ENCODE measurements around the gene OR10D3. TPM values are rescaled to one million over a fixed set of nuclear protein-coding genes. Genes with fewer than 3 reads are reported as not detected.
"Not testable (repeated sequence)": the region's sequence is repeated elsewhere in the genome, so short reads cannot be mapped to it uniquely, and the experiment has no call there.

The OR10D3 gene
- total and polyA plus RNA-seq, 9 donors, result under 0.01 to 0.05 TPM; not detected in 7

- DNase-seq; H3K27ac ChIP-seq (ENCODE audit: low read length); H3K4me1 ChIP-seq (ENCODE audit: control insufficient read depth, insufficient read depth, low read length); H3K9me3 ChIP-seq (replicated peaks; ENCODE audit: control insufficient read depth, low read depth, low read length); H3K4me3 ChIP-seq (ENCODE audit: low read length); H3K27me3 ChIP-seq (ENCODE audit: control insufficient read depth, insufficient read depth, low read length); H3K36me3 ChIP-seq (ENCODE audit: control insufficient read depth, insufficient read depth, low read length): not testable (repeated sequence)
- no CpG with 5 or more reads among the region's 12 CpGs for WGBS (ENCODE audit: insufficient coverage)
Observed at GRCh38 chr11:124170315-124170714, 12.8 kb upstream of the OR10D3 start.

- 87% methylated on average over 21 of the region's 40 CpGs for WGBS (ENCODE audit: insufficient coverage)
- Histone ChIP-seq H3K9me3 (replicated peaks; ENCODE audit: control insufficient read depth, low read depth, low read length) (no peaks in the 10 kb centered on the region), H3K4me1 (ENCODE audit: control insufficient read depth, insufficient read depth, low read length) (no peaks in the 10 kb centered on the region), H3K27ac (ENCODE audit: low read length) (no peak overlapping the region), H3K36me3 (ENCODE audit: control insufficient read depth, insufficient read depth, low read length) (no peaks in the 10 kb centered on the region), H3K4me3 (ENCODE audit: low read length) (no peak overlapping the region), H3K27me3 (ENCODE audit: control insufficient read depth, insufficient read depth, low read length) (no peaks in the 10 kb centered on the region)
- DNase-seq, result no peak
Observed at GRCh38 chr11:124170801-124171586, 12.2 kb upstream of the OR10D3 start.

- no peak overlapping the region for H3K4me3 ChIP-seq (ENCODE audit: low read length)
- 63% methylated on average over 2 of the region's 6 CpGs for WGBS (ENCODE audit: insufficient coverage)
- no peak overlapping the region for H3K27ac ChIP-seq (ENCODE audit: low read length)
- no peaks in the 10 kb centered on the region for H3K9me3 ChIP-seq (replicated peaks; ENCODE audit: control insufficient read depth, low read depth, low read length)
- peak; percentile 64 for DNase-seq
- H3K27me3 ChIP-seq (ENCODE audit: control insufficient read depth, insufficient read depth, low read length), result no peaks in the 10 kb centered on the region
- H3K36me3 ChIP-seq (ENCODE audit: control insufficient read depth, insufficient read depth, low read length), result no peaks in the 10 kb centered on the region
- H3K4me1 ChIP-seq (ENCODE audit: control insufficient read depth, insufficient read depth, low read length), result no peaks in the 10 kb centered on the region
Observed at GRCh38 chr11:124172101-124172500, 11.0 kb upstream of the OR10D3 start.

- no peaks in the 10 kb centered on the region for H3K4me1 ChIP-seq (ENCODE audit: control insufficient read depth, insufficient read depth, low read length)
- no peaks in the 10 kb centered on the region for H3K9me3 ChIP-seq (replicated peaks; ENCODE audit: control insufficient read depth, low read depth, low read length)
- no peaks in the 10 kb centered on the region for H3K36me3 ChIP-seq (ENCODE audit: control insufficient read depth, insufficient read depth, low read length)
- no peak overlapping the region for H3K4me3 ChIP-seq (ENCODE audit: low read length)
- no peak for DNase-seq
- no peaks in the 10 kb centered on the region for H3K27me3 ChIP-seq (ENCODE audit: control insufficient read depth, insufficient read depth, low read length)
- no CpG with 5 or more reads among the region's 1 CpG for WGBS (ENCODE audit: insufficient coverage)
- peak overlapping the region; percentile 33 for H3K27ac ChIP-seq (ENCODE audit: low read length)
Observed at GRCh38 chr11:124172599-124172998, 10.5 kb upstream of the OR10D3 start.

- DNase-seq, result peak; percentile 67
- Histone ChIP-seq H3K4me1 (ENCODE audit: control insufficient read depth, insufficient read depth, low read length) (no peaks in the 10 kb centered on the region), H3K9me3 (replicated peaks; ENCODE audit: control insufficient read depth, low read depth, low read length) (no peaks in the 10 kb centered on the region), H3K27ac (ENCODE audit: low read length) (peak overlapping the region; percentile 9), H3K27me3 (ENCODE audit: control insufficient read depth, insufficient read depth, low read length) (no peaks in the 10 kb centered on the region), H3K36me3 (ENCODE audit: control insufficient read depth, insufficient read depth, low read length) (no peaks in the 10 kb centered on the region), H3K4me3 (ENCODE audit: low read length) (no peak overlapping the region)
- no CpG with 5 or more reads among the region's 4 CpGs for WGBS (ENCODE audit: insufficient coverage)
Observed at GRCh38 chr11:124174001-124174583, 9.1 kb upstream of the OR10D3 start.

- no peaks in the 10 kb centered on the region for H3K36me3 ChIP-seq (ENCODE audit: control insufficient read depth, insufficient read depth, low read length)
- no peaks in the 10 kb centered on the region for H3K27me3 ChIP-seq (ENCODE audit: control insufficient read depth, insufficient read depth, low read length)
- no peak overlapping the region for H3K27ac ChIP-seq (ENCODE audit: low read length)
- WGBS (ENCODE audit: insufficient coverage), result no CpG with 5 or more reads among the region's 5 CpGs
- H3K9me3 ChIP-seq (replicated peaks; ENCODE audit: control insufficient read depth, low read depth, low read length), result peaks cover 3% of the 10 kb centered on the region
- no peaks in the 10 kb centered on the region for H3K4me1 ChIP-seq (ENCODE audit: control insufficient read depth, insufficient read depth, low read length)
- H3K4me3 ChIP-seq (ENCODE audit: low read length), result no peak overlapping the region
- no peak for DNase-seq
Observed at GRCh38 chr11:124176925-124177715, 6.0 kb upstream of the OR10D3 start.

GRCh38 chr11:124179310-124179709 is 3.8 kb upstream of the OR10D3 start:
- no CpG with 5 or more reads among the region's 1 CpG for WGBS (ENCODE audit: insufficient coverage)
- Histone ChIP-seq H3K4me3 (ENCODE audit: low read length) (no peak overlapping the region), H3K9me3 (replicated peaks; ENCODE audit: control insufficient read depth, low read depth, low read length) (peaks cover 3% of the 10 kb centered on the region), H3K36me3 (ENCODE audit: control insufficient read depth, insufficient read depth, low read length) (no peaks in the 10 kb centered on the region), H3K27me3 (ENCODE audit: control insufficient read depth, insufficient read depth, low read length) (no peaks in the 10 kb centered on the region), H3K27ac (ENCODE audit: low read length) (no peak overlapping the region), H3K4me1 (ENCODE audit: control insufficient read depth, insufficient read depth, low read length) (no peaks in the 10 kb centered on the region)
- no peak for DNase-seq

GRCh38 chr11:124190298-124191139 is 7.4 kb downstream of the OR10D3 start:
- Histone ChIP-seq H3K36me3 (ENCODE audit: control insufficient read depth, insufficient read depth, low read length) (no peaks in the 10 kb centered on the region), H3K27me3 (ENCODE audit: control insufficient read depth, insufficient read depth, low read length) (no peaks in the 10 kb centered on the region), H3K4me3 (ENCODE audit: low read length) (no peak overlapping the region), H3K4me1 (ENCODE audit: control insufficient read depth, insufficient read depth, low read length) (peaks cover 12% of the 10 kb centered on the region), H3K9me3 (replicated peaks; ENCODE audit: control insufficient read depth, low read depth, low read length) (no peaks in the 10 kb centered on the region), H3K27ac (ENCODE audit: low read length) (peak overlapping the region; percentile 25)
- WGBS (ENCODE audit: insufficient coverage), result 18% methylated on average over 2 of the region's 2 CpGs
- peak; percentile 83 for DNase-seq

GRCh38 chr11:124193221-124194010 is 10.3 kb downstream of the OR10D3 start:
- H3K4me3 ChIP-seq (ENCODE audit: low read length), result no peak overlapping the region
- H3K4me1 ChIP-seq (ENCODE audit: control insufficient read depth, insufficient read depth, low read length), result peaks cover 12% of the 10 kb centered on the region
- H3K27ac ChIP-seq (ENCODE audit: low read length), result peak overlapping the region; percentile 91
- no peaks in the 10 kb centered on the region for H3K36me3 ChIP-seq (ENCODE audit: control insufficient read depth, insufficient read depth, low read length)
- H3K9me3 ChIP-seq (replicated peaks; ENCODE audit: control insufficient read depth, low read depth, low read length), result peaks cover under 1% of the 10 kb centered on the region
- DNase-seq, result peak; percentile 55
- WGBS (ENCODE audit: insufficient coverage), result 42% methylated on average over 4 of the region's 6 CpGs
- H3K27me3 ChIP-seq (ENCODE audit: control insufficient read depth, insufficient read depth, low read length), result no peaks in the 10 kb centered on the region

Data from muscle of leg (tissue), 11 donors.